Measurements from ENCODE around the gene SYT12. TPM values are rescaled to one million over a fixed set of nuclear protein-coding genes. Genes with fewer than 3 reads are reported as not detected.

Gene SYT12
- total and polyA plus RNA-seq, 2 of the 8 experiments (the other 6 are each of a cell fraction or from before 2014, with no cell fraction given) = 1.4 to 3.3 TPM

GRCh38 chr11:66986178-66986545 lies 36.8 kb upstream of the SYT12 start (continued):
- no peak for TF ChIP-seq CHD7 (IDR thresholded peaks at IDR 0.05; ENCODE audit: insufficient replicate concordance, low read length)
- no peak for TF ChIP-seq EP300 (IDR thresholded peaks at IDR 0.05; ENCODE audit: borderline replicate concordance in 1 of 2, low read depth in 2 of 2, low read length in 2 of 2)
- no peak for TF ChIP-seq SRF (IDR thresholded peaks at IDR 0.05; ENCODE audit: low read depth, low read length)
- TF ChIP-seq NRF1 (IDR thresholded peaks at IDR 0.05; ENCODE audit: low read depth, low read length) = no peak
- TF ChIP-seq PHF8 (conservative IDR thresholded peaks at IDR 0.05; ENCODE audit: low read depth, low read length) = no peak
- TF ChIP-seq NANOG (IDR thresholded peaks at IDR 0.05; ENCODE audit: insufficient read depth, low read depth, low read length, poor library complexity, severe bottlenecking) = no peak
- TF ChIP-seq CREB1 (IDR thresholded peaks at IDR 0.05) = no peak
- no peak for TF ChIP-seq KDM5A (IDR thresholded peaks at IDR 0.05; ENCODE audit: low read length)
- no peak for TF ChIP-seq TCF12 (IDR thresholded peaks at IDR 0.05; ENCODE audit: low read depth, low read length)
